Large intestine (tissue), 3 donors: ENCODE results near the gene RBP3. TPM values are rescaled to one million over a fixed set of nuclear protein-coding genes. Genes with fewer than 3 reads are reported as not detected.

Source experiments
- DNase-seq, 2 donors: peaks; one replicate each; pipeline versions ENCODE4 v3.0.0 to v3.0.0-alpha.2; 2013
- H3K27ac ChIP-seq: one replicate; pipeline ENCODE4 v1.5.1; 2013; ENCODE audit warnings: low read length
- H3K27me3 ChIP-seq: 2 replicates; pipeline ENCODE4 v1.6.1; 2013; ENCODE audit warnings: low read length; ENCODE audit not compliant: control insufficient read depth, insufficient read depth
- H3K36me3 ChIP-seq: 2 replicates; pipeline ENCODE4 v1.6.1; 2013; ENCODE audit warnings: low read length; ENCODE audit not compliant: control insufficient read depth, insufficient read depth
- H3K4me1 ChIP-seq: one replicate; pipeline ENCODE4 v1.6.1; 2013; ENCODE audit warnings: low read length; ENCODE audit not compliant: control insufficient read depth, insufficient read depth
- H3K4me3 ChIP-seq: one replicate; pipeline ENCODE4 v1.5.1; 2013; ENCODE audit warnings: low read length
- H3K9me3 ChIP-seq: one replicate; pipeline ENCODE4 v1.6.1; 2013; ENCODE audit warnings: mild to moderate bottlenecking, low read depth, low read length, moderate library complexity; ENCODE audit not compliant: control insufficient read depth
- WGBS: methylation state at CpG from one replicate; pipeline ENCODE4 v1.1.5; 2013; ENCODE audit warnings: low lambda C conversion rate; ENCODE audit not compliant: insufficient coverage; 5-methylcytosine and 5-hydroxymethylcytosine counted together
- polyA plus RNA-seq: library from polyadenylated mRNA; unstranded; fragments of 120-200 nt; gene quantifications from one replicate; pipeline ENCODE4 v1.2.1, GENCODE V29; 2013

The RBP3 gene
- polyA plus RNA-seq, 1 donor: 0.06 TPM

DNA sequence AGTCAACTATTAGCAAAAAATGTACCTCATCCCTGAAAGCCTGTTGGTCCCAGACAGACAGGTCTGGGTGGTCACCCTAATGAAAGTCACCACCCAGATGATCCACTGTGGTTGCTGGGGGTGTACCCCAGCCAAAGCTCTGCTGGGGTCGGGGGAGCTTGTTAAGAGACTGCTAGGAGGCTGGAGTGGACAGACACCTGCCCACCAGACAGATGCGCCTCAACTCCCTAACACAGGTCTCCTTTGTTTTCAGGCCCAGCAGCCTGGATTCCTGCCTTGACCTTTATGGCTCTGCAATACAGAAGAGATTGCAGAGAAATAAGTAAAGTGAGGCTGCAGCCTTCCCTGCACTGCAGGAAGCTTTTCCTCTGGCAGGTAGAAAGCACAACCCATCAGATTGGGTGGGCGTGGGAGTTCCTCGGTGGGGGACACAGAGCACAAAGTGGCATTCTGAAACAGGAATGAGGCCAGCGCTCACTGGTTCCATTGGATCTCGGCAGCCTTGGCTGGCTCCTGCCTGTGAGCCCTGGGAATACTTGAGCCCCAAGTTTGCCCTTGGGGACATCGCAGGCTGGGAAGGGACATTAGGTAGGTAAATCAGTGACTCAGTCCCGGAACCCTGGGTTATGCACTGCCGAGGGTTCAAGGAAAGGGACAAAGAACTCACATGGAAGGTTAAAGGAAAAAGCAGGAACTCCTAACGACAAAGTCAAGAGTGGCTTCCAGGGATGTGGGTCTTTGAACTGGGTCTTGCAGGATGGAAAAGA is 53.9 kb downstream of the RBP3 start:
- no peak overlapping the region for H3K4me3 ChIP-seq
- H3K9me3 ChIP-seq: no peaks in the 10 kb centered on the region
- H3K36me3 ChIP-seq: no peaks in the 10 kb centered on the region
- H3K27me3 ChIP-seq: no peaks in the 10 kb centered on the region
- no peak for DNase-seq
- H3K27ac ChIP-seq: no peak overlapping the region
- 100% methylated on average over 1 of the region's 10 CpGs for WGBS
- peaks cover 21% of the 10 kb centered on the region for H3K4me1 ChIP-seq

- Histone ChIP-seq H3K4me3 (no peak overlapping the region), H3K36me3 (no peaks in the 10 kb centered on the region), H3K27me3 (no peaks in the 10 kb centered on the region), H3K4me1 (peaks cover 26% of the 10 kb centered on the region), H3K9me3 (no peaks in the 10 kb centered on the region), H3K27ac (no peak overlapping the region)
- no CpG with 5 or more reads among the region's 4 CpGs for WGBS
- peak; percentile 51 to 63 for DNase-seq
Measured at GRCh38 chr10:47402641-47403301, 54.6 kb downstream of the RBP3 start.

- Histone ChIP-seq H3K36me3 (no peaks in the 10 kb centered on the region), H3K9me3 (no peaks in the 10 kb centered on the region), H3K27ac (no peak overlapping the region), H3K4me1 (peaks cover 26% of the 10 kb centered on the region), H3K27me3 (no peaks in the 10 kb centered on the region), H3K4me3 (no peak overlapping the region)
- DNase-seq: no peak
- no CpG with 5 or more reads among the region's 6 CpGs for WGBS
Measured at GRCh38 chr10:47403446-47404318, 55.5 kb downstream of the RBP3 start.

DNA sequence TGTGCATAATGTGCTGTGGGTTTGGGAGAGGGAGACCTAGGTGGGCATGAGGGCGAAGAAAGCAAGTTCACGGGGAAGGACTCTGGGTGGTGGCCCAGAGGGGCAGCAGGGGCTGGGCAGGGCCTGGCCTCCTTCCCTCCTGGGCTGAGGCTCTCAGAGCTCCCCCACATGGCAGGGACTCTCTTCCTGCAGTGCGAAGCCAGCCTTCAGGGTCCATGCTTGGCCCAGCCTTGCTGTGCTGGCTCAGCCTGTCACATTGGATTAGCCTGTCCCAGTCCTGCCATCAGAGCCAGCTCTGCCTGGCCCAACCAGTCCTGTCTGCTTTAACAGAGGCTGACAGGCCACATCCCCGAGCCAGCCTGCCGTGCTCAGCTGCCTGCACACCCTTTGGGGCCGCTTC is 56.3 kb downstream of the RBP3 start:
- no peaks in the 10 kb centered on the region for H3K36me3 ChIP-seq
- H3K4me1 ChIP-seq: peaks cover 26% of the 10 kb centered on the region
- no peaks in the 10 kb centered on the region for H3K9me3 ChIP-seq
- no peak overlapping the region for H3K27ac ChIP-seq
- no CpG with 5 or more reads among the region's 6 CpGs for WGBS
- H3K27me3 ChIP-seq: no peaks in the 10 kb centered on the region
- H3K4me3 ChIP-seq: no peak overlapping the region
- DNase-seq: no peak

GRCh38 chr10:47404937-47405336 is 56.8 kb downstream of the RBP3 start:
- DNase-seq: no peak
- Histone ChIP-seq H3K4me1 (peaks cover 30% of the 10 kb centered on the region), H3K27me3 (no peaks in the 10 kb centered on the region), H3K9me3 (no peaks in the 10 kb centered on the region), H3K4me3 (no peak overlapping the region), H3K27ac (no peak overlapping the region), H3K36me3 (no peaks in the 10 kb centered on the region)
- no CpG with 5 or more reads among the region's 2 CpGs for WGBS

DNA sequence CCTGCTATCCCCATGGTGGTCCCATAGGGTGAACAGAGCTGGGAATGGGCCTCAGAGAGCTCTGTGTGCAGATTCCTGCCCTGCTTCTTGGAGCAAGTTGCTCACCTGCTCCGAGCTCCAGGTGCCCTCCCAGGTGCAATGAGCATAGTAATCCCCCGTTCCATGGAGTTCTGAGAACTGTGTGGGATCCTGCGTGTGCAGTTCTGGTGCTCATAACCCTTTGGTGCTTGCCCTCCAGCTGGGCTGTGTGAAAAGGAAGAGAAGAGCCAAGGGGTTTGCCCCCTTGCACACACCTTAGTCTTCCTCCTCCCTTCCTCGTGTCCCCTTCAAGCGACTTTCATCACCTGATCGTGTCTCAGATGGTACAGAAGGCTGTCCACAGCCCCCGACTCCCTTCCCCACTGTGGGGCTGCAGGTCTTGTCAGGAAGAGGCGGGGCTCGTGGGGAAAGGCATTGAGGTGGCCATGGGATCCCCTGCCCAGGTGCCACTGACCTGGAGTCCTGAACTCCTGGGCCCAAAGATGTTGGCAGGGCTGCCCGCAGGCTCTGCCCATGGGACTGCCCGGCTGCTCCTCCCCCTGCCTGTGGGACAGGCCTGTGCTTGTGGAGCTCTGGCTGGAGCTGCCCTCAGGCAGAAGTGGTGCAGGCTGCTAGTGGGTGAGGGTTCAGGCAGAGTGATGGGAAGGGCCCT is 57.8 kb downstream of the RBP3 start:
- Histone ChIP-seq H3K9me3 (no peaks in the 10 kb centered on the region), H3K27ac (peak overlapping the region; percentile 56), H3K36me3 (no peaks in the 10 kb centered on the region), H3K27me3 (no peaks in the 10 kb centered on the region), H3K4me3 (no peak overlapping the region), H3K4me1 (peaks cover 30% of the 10 kb centered on the region)
- no peak for DNase-seq
- no CpG with 5 or more reads among the region's 11 CpGs for WGBS

DNA sequence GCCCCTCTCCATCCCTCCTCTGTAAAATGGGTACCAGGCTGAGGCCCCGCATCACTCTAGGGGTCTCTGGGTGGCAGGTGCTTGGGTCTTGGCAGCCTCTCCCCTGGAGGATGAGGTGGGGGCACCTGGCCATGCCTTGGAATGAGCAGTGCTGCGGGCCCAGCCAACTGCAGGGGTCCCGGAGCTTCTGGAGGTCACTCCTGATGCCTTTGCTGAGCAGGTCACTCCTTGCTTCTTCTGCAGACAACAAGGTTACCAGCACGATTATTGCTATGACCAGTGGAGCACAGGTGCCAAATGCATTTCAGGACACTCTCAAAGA is 58.3 kb downstream of the RBP3 start:
- peaks cover 30% of the 10 kb centered on the region for H3K4me1 ChIP-seq
- H3K36me3 ChIP-seq: no peaks in the 10 kb centered on the region
- H3K27ac ChIP-seq: peak overlapping the region; percentile 56
- no peak for DNase-seq
- no peaks in the 10 kb centered on the region for H3K27me3 ChIP-seq
- H3K4me3 ChIP-seq: no peak overlapping the region
- WGBS: no CpG with 5 or more reads among the region's 4 CpGs
- no peaks in the 10 kb centered on the region for H3K9me3 ChIP-seq

- Histone ChIP-seq H3K27me3 (no peaks in the 10 kb centered on the region), H3K27ac (peak overlapping the region; percentile 34), H3K36me3 (no peaks in the 10 kb centered on the region), H3K4me3 (no peak overlapping the region), H3K4me1 (peaks cover 30% of the 10 kb centered on the region), H3K9me3 (no peaks in the 10 kb centered on the region)
- WGBS: no CpG with 5 or more reads among the region's 9 CpGs
- DNase-seq: peak; percentile 90 to 94
Measured at GRCh38 chr10:47406870-47407691, 58.9 kb downstream of the RBP3 start.
